Calu3 (cell line): ENCODE data around the gene ADARB1. TPM values are rescaled to one million over a fixed set of nuclear protein-coding genes. Genes with fewer than 3 reads are reported as not detected.

ENCODE experiments used
- BruUV-seq: library from RNA; stranded (reverse); fragments of 400-500 nt; replicated peaks from 2 replicates; lab custom pipeline; 2021; lab: Mats Ljungman, UMichigan
- CTCF ChIA-PET: fragments of 300-600 bp; sonication (Branson Sonifier 250); formaldehyde crosslinking; loops from one replicate; lab custom pipeline; 2022; ENCODE audit warnings: antibody characterized with exemption; lab: Charles Lee
- DNase-seq: peaks from one replicate; pipeline ENCODE4 v3.0.0; 2022
- H3K27ac Mint-ChIP-seq: one replicate; pipeline ENCODE4 v1.8.0; 2022; ENCODE audit warnings: mixed read lengths; ENCODE audit not compliant: unreplicated experiment
- H3K27me3 Mint-ChIP-seq: one replicate; pipeline ENCODE4 v1.8.0; 2022; ENCODE audit warnings: mixed read lengths; ENCODE audit not compliant: unreplicated experiment
- H3K36me3 Mint-ChIP-seq: one replicate; pipeline ENCODE4 v1.8.0; 2022; ENCODE audit warnings: mild to moderate bottlenecking, moderate library complexity, mixed read lengths; ENCODE audit not compliant: insufficient read depth, unreplicated experiment
- H3K4me1 Mint-ChIP-seq: one replicate; pipeline ENCODE4 v1.8.0; 2022; ENCODE audit warnings: mild to moderate bottlenecking, low read depth, mixed read lengths; ENCODE audit not compliant: unreplicated experiment
- H3K4me3 Mint-ChIP-seq: one replicate; pipeline ENCODE4 v1.8.0; 2022; ENCODE audit warnings: mild to moderate bottlenecking, low read depth, moderate library complexity, mixed read lengths; ENCODE audit not compliant: unreplicated experiment
- H3K9me3 Mint-ChIP-seq: one replicate; pipeline ENCODE4 v1.8.0; 2022; ENCODE audit warnings: low read depth, mixed read lengths; ENCODE audit not compliant: unreplicated experiment
- intact Hi-C: fragments of 100-400 bp; cut with micrococcal nuclease; formaldehyde crosslinking; loops from one replicate; pipeline ENCODE4 v1.10.0; 2022; ENCODE audit not compliant: unreplicated experiment
- total RNA-seq: library from RNA; stranded (reverse); gene quantifications from 2 replicates; pipeline ENCODE4 v1.2.3, GENCODE V29; 2022
- TF ChIP-seq, protein P1 (sequence below): fragments of 200-600 bp; IDR thresholded peaks from one replicate; pipeline ENCODE4 v1.8.0; 2022; ENCODE audit warnings: antibody characterized with exemption; ENCODE audit not compliant: unreplicated experiment

ADARB1 gene
- total RNA-seq, 1 experiment from 2014 or later: 2.8 TPM

DNA sequence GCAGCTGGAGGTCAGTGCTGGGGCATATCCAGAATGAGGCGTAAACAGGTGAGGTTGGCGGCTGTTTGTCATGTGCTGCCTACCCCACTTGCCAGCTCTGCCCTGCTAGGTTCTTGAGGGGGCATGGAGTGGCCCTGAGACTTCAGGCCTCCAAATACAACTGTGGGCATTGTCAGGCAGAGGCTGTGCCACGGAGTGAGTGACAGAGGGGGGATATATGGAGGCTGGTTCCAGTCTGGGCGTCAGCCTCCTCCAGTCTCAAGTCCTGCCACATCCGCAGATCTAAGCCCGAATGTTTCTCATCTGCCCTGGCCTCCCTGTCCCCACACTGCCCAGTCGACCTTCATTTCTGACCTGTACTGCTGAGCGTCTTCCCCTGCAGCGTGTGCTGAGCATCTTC is 128.0 kb downstream of the ADARB1 start:
- H3K9me3 Mint-ChIP-seq: no peaks in the 10 kb centered on the region
- no peak overlapping the region for H3K27ac Mint-ChIP-seq
- no TSS peak for BruUV-seq
- TF ChIP-seq, protein P1, sequence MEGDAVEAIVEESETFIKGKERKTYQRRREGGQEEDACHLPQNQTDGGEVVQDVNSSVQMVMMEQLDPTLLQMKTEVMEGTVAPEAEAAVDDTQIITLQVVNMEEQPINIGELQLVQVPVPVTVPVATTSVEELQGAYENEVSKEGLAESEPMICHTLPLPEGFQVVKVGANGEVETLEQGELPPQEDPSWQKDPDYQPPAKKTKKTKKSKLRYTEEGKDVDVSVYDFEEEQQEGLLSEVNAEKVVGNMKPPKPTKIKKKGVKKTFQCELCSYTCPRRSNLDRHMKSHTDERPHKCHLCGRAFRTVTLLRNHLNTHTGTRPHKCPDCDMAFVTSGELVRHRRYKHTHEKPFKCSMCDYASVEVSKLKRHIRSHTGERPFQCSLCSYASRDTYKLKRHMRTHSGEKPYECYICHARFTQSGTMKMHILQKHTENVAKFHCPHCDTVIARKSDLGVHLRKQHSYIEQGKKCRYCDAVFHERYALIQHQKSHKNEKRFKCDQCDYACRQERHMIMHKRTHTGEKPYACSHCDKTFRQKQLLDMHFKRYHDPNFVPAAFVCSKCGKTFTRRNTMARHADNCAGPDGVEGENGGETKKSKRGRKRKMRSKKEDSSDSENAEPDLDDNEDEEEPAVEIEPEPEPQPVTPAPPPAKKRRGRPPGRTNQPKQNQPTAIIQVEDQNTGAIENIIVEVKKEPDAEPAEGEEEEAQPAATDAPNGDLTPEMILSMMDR: no peak
- DNase-seq: no peak
- H3K27me3 Mint-ChIP-seq: peaks cover 69% of the 10 kb centered on the region
- H3K36me3 Mint-ChIP-seq: no peaks in the 10 kb centered on the region
- CTCF ChIA-PET: no interaction called here
- no peaks in the 10 kb centered on the region for H3K4me1 Mint-ChIP-seq
- H3K4me3 Mint-ChIP-seq: no peak overlapping the region
- intact Hi-C loops: no loop called here

DNA sequence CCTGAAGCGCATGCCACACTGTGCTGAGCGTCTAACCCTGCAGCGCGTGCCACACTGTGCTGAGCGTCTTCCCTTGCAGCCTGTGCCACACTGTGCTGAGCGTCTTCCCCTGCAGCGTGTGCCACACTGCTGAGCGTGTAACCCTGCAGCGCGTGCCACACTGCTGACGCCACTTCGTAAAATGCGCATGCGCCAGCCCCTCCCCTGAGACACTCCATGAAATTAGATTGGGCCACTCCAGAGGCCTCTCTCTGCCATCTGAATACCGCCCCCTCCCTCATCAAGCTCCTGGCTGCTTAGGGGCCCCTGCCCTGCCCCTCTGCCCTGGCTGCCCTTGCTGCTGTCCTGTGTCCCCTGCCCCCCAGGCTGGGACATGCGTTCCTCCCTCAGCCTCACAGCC is 128.5 kb downstream of the ADARB1 start:
- BruUV-seq: no TSS peak
- Mint-ChIP-seq H3K27me3 (peaks cover 69% of the 10 kb centered on the region), H3K27ac (no peak overlapping the region), H3K9me3 (no peaks in the 10 kb centered on the region), H3K4me3 (no peak overlapping the region), H3K4me1 (no peaks in the 10 kb centered on the region), H3K36me3 (no peaks in the 10 kb centered on the region)
- CTCF ChIA-PET: no interaction called here
- intact Hi-C loops: no loop called here
- TF ChIP-seq, protein P1: no peak
- DNase-seq: no peak

DNA sequence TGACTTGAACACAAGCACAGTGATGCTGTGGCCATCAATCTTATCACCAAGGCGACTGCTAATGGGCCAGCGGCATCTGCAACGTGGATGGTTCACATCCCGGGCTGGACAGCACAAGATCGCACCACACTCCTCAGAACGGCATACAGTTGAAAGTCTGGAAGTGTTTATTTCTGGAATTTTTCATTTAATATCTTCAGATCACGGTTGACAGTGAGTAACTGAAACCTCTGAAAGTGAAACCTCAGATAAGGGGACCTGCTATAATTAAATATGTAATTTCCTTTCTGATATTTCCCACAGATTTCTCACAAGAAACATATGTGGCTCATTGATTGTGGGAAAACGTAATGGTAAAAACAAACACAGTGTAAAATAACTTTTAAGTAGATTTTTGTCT is 129.6 kb downstream of the ADARB1 start:
- no peaks in the 10 kb centered on the region for H3K4me1 Mint-ChIP-seq
- CTCF ChIA-PET: no interaction called here
- H3K36me3 Mint-ChIP-seq: no peaks in the 10 kb centered on the region
- H3K27ac Mint-ChIP-seq: no peak overlapping the region
- TF ChIP-seq, protein P1: no peak
- DNase-seq: no peak
- H3K9me3 Mint-ChIP-seq: no peaks in the 10 kb centered on the region
- BruUV-seq: no TSS peak
- intact Hi-C loops: no loop called here
- no peak overlapping the region for H3K4me3 Mint-ChIP-seq
- H3K27me3 Mint-ChIP-seq: peaks cover 69% of the 10 kb centered on the region

DNA sequence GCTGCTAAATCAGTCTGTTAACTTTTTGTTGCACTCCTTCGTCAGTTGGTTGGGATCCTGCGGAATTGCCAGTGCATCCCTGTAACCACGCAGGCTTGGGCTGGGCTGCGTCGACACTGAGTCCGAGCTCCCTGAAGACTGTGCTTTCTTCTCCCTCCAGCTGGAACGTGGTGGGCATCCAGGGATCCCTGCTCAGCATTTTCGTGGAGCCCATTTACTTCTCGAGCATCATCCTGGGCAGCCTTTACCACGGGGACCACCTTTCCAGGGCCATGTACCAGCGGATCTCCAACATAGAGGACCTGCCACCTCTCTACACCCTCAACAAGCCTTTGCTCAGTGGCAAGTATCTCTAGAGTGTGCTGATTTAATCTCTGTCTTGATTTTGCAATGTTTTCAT is 130.0 kb downstream of the ADARB1 start:
- peaks cover 69% of the 10 kb centered on the region for H3K27me3 Mint-ChIP-seq
- intact Hi-C loops: no loop called here
- TF ChIP-seq, protein P1: no peak
- no peaks in the 10 kb centered on the region for H3K4me1 Mint-ChIP-seq
- no peaks in the 10 kb centered on the region for H3K9me3 Mint-ChIP-seq
- H3K27ac Mint-ChIP-seq: no peak overlapping the region
- DNase-seq: no peak
- CTCF ChIA-PET: no interaction called here
- H3K4me3 Mint-ChIP-seq: no peak overlapping the region
- no peaks in the 10 kb centered on the region for H3K36me3 Mint-ChIP-seq
- BruUV-seq: no TSS peak
